GM18868 (cell line): ENCODE data around the gene AIRE.

Source experiments
- ATAC-seq: cut with Tn5 transposase; IDR thresholded peaks from one replicate; pipeline ENCODE4 v1.9.1; 2021; ENCODE audit warnings: mild to moderate bottlenecking, moderate library complexity; ENCODE audit not compliant: unreplicated experiment

AIRE gene

DNA sequence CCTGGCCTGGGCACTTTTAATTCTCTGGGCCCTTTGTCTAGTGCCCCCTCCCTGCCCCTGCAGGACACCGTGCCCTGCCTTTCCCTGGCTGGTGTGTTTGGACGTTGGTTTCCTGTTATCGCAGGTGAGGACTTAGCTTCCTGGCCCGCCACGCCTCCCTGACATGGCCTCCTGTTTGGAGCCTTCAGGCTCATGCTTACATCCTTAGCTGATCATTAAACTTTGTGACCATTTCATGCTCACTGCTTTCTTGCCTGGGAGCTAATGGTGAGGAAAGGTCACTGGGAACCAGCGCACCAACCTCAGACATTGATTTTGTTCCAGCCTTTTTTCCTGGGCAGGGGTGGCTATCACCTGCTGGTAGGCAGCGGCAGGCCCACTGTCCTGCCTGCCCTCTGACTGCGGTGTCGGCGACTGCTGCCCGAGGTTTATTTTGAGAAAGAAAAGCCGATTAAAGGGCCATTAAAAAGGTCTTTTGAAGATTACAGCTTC lies 17.9 kb downstream of the AIRE start:
- no peak for ATAC-seq

DNA sequence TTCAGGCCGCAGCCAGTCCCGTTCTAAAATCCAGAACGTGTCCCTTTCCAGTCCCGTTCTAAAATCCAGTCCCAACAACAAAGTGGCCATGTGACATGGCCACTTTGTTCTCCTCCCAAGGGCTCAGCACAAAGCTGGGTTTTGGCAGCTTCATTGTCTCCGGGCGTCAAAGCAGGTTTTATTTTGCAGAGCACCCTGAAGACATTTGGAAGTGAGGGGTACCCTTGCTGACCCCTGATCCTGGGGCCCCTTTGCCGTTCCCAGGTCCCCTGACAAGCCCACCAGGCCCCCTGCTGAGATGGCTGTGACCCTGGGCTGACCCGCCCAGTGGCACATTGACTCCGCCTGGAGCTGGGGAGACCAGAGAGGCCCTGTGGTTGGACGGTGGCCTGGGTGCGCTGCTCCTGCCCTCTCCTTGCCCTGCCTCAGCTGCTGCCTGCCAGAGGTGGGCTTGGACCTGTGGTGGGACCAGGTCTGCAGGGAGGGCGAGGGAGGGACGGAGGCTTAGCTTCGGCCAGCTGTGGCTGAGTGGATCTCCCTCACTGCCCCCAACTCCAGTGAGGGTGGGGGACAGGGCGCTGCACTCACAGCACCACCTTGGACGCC lies 18.4 kb downstream of the AIRE start:
- no peak for ATAC-seq

DNA sequence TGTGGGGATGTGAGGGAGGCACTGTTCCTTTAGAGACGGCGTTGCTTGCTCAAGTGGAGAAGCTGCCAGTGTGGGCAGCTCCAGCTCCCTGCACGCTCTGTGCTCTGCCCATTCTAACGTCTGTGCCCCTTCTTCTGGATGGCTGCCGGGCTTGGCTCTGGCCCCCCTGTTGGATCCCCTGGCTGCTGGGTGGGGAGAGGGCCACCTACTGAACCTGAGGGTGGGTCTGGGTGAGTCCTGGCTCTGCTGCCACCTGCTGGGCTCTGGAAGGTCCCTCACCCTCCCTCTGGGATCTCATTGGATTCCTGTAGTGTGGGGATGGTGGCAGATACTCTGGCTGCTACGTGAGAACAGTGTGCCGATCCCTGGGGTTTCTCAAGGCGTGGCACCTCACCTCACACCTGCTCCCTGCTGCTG lies 19.2 kb downstream of the AIRE start:
- no peak for ATAC-seq

DNA sequence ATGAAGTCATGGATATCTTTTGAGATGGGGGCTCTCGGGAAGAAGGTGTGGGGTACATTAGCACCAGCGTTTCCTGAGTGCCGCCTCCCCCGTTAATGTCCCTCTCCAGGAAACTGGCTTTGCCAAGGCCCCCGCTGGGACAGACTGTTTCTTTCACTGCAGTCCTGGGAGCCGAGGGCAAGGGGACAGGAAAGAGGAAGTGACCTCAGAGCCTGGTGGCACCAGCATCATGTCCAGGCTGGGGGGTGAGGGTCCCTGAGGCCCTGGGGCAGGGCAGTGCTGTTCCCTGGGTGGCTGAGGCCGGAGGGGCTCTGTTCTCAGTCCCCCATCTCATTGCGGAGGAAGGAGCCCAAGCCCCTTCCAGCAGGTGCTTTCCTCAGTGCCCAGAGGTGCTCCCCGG lies 20.0 kb downstream of the AIRE start:
- no peak for ATAC-seq

DNA sequence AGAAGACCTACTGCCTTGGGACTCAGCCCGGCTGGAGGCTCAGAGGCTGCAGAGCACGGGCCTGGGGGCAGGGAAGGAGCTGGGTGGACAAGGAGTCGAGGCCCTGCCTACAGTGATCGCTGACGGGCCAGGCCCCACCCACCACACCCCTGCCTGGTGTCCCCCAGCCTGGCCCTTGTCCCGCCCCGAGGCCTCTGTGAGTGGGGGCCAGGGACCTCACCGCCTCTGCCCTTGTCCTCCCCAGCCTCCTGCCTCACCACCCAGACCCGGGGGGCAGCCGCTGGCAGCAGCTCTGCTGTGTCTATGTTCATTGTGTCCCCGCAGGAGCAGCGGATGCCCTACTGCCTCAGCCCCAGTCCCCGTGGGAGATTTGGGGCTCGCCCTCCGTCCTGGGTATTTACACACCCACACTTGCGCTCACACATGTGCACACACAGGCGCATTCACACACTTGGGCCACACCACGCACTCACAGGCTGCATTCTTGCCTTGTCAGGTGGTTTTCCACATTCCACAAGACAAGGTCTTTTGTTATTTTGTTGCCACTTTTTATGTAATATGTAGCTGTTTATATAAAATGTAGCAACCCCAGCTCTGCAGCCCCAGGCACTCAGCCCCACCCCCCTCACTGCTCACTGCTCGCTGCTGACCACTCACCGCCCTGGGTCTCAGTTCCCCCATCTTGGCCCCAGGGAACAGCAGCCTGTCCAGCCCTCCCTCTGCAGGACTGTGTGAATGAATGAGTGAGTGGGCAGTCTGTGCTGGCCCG lies 21.4 kb downstream of the AIRE start:
- no peak for ATAC-seq

DNA sequence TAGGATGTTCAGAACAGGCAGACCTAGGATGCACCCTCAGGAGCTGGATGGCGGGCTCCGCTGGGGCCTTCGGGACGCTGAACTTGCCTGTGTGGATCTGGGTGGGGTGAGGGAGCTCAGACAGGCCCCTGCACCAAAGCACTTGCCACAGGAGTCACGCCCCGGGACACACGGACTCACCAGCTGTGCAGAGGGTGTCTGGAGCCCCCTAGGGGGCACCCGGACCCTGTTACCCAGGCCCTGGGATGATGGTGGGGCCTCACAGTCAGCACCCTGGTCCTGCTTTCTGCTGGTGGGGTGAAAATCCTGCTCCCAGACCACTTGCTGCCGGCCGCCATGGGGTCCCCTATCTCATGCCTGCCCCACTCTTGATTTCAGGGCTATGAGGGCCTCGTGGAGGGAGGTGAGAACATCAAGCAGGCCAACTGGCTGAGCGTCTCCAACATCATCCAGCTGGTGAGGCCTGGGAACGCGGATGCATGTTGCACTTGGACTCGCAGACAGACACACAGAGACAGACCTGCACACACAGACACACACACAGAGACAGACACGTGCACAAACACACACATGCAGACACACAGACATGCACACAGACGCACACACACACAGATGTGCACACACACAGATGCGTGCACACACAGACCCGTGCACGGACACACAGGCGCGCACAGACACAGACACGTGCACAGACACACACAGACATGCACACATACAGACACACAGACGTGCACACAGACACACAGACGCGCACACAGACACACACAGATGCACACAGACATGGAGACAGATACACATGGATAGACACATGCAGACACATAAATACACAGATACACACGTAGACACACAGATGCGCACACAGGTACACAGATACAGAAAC lies 25.2 kb downstream of the AIRE start:
- no peak for ATAC-seq

DNA sequence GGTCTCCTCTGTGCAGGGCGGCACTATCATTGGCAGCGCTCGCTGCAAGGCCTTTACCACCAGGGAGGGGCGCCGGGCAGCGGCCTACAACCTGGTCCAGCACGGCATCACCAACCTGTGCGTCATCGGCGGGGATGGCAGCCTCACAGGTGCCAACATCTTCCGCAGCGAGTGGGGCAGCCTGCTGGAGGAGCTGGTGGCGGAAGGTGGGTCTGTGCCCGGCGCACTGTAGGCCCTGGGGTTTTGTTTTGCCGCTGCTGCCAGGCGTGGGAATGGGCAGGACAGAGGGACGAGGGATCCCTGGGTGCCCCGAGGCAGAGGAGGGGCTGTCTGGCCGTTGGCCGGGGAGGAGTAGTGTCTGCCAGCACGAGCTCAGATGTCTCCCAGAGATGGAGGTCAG lies 26.4 kb downstream of the AIRE start:
- no peak for ATAC-seq

DNA sequence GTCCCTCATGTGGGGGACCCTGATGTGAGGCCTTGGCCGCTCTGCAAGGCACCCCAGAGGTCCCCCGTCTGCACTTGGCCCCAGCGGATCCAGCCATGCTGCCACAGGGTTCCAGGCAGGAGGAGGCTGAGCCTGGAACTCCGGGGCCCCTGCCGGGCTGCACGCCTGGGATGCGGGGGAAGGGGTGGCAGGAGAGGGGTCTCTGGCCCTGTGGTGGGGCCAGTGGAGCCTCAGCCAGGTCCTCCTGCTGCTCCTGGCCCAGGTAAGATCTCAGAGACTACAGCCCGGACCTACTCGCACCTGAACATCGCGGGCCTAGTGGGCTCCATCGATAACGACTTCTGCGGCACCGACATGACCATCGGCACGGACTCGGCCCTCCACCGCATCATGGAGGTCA lies 27.0 kb downstream of the AIRE start:
- ATAC-seq, result no peak

DNA sequence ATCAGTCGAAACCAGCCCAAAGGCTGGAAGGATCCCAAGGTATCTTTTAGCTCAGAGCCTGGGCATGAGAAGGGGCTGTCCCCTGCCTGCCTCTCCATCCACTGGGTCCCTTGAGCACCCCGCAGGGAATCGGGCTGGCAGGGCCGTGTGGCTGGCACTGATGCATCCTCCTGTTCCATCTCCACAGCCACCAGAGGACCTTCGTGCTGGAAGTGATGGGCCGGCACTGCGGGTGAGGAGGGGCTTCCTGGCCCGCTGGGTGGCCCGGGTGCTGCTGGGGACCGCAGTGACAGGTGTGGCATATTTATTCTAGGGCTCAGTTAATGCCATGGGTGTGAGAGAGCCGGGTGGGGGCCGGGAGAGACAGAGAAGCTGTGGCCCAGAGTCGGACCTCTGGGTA lies 27.8 kb downstream of the AIRE start:
- no peak for ATAC-seq

DNA sequence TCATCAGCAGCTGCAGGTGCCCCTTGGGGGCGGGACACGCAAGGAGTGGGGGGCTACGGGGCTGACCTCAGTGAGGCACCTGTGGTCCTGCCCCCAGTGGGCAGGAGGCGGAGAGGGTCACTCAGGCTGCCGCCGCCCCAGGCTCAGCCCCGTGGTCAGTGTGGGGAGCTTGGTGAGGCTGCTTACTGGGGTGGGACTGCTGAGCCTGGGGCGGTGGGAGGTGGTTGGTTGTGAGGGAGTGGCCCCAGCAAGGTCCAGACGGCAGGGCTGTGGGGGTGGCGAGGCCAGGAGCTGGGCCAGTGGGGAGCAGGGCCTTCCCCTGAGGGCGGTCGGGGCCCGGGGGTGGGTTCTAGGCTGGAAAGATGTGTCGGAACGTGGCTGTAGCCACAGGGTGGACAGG lies 28.5 kb downstream of the AIRE start:
- ATAC-seq, result no peak

DNA sequence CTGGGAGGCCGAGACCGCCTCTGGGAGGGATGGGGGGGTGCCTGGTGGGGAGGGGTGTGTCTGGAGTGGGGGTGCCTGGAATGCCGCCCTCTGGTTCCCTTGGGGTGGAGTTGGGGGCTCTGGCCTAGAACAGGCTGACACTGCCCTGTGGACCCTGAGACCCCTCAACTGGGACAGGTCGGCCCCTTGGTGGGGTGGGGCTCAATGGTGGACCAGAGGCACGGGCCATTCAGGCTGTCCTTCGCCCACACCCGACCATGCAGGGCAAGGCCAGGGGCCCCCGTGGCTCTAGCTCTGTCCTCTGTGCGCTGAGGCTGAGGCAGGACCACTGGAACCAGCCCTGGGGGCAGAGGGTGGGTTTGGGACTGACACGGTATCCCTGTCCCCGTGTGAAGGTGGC lies 28.9 kb downstream of the AIRE start:
- no peak for ATAC-seq

DNA sequence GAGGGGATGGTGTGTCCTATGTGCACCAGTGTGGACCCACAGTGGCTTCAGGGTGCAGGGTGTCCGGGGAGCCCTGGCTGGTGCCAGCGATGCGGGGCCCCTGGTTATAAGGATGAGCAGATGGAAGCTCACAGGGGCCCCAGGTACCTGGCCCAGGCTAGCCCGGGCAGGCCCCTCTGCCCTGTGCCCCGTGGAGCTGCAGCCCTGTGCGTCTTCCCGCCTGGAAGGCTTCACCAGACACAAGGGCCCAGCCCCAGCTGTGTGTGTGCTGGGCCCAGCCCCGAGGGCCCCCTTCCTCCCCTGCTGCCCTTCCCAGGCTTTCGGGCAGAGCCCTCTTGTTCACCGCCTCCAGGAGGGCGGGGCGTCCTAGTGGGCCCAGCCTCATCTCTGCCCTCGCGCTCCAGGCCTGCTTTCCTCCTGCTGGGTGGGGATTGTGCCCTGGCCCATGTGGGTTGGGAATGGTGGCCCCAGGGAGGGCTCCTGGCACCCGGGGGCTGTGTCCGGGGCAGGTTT lies 30.1 kb downstream of the AIRE start:
- ATAC-seq, result no peak

DNA sequence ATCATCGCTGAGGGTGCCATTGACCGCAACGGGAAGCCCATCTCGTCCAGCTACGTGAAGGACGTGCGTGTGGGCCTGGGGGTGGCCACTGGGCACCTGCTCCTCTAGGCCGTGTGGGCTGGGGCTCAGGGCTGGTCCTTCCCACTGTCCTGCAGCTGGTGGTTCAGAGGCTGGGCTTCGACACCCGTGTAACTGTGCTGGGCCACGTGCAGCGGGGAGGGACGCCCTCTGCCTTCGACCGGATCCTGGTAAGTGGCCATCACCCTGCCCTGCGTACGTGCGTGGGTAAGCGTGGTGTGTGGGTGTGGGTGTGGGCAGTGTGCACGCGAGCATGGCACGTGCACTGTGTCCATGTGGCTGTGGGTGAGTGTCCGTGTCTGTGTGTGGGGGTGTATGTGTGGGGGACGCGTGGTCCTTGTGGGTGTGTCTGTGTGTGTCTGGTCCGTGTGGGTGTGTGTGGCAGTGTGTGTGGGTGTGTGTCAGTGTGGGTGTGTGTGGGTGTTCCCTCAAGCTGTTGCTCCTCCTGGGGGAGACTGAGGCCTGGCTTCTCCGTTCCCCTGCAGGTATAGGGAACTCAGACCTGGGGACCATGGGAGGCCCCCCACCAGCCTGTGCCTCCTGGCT lies 30.7 kb downstream of the AIRE start:
- ATAC-seq, result no peak

DNA sequence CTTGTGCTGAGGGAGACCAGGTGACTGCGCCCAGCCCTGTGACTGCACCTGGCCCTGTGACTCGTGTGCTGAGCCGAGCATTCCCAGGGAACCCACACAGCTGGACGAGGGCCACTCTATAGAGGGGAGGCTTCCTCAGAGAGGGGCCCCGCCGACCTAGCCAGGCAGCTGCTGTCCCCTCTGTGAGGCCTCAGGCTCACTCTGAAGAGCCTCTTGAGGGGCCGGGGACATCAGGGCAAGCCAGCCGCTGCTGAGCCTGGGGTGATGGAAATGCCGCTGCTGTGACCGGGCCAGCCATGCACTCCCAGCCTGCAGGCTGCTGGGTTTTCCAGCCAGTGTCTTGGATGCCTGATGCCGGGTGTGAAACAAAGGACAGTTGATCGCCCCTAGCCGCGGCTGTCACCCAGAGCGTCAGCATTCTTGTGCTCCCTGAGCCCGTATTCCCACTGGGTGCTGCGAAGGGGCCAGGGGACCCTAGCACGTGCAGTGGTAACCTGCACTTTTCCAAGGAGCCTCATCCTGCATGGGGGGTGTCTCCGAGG lies 31.6 kb downstream of the AIRE start:
- ATAC-seq, result no peak

DNA sequence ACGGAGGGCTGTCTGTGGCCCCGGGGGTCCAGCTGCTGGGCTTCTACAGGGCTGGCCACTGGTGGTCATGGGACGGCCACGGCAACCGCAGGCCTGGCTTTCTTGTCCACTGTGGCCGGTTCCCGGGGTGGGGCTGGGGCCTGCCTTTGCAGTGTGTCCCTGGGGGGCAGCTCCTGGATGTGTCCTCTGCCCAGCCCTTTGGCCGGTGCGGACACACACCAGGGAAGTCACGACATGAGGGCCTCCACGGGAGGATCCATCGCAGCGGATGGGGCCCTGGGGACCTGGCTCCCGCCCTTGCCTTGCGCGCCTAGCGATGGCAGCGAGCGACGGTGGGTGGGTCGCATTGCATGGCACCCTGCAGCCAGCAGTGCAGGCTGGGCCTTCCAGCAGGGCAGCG lies 32.2 kb downstream of the AIRE start:
- no peak for ATAC-seq

DNA sequence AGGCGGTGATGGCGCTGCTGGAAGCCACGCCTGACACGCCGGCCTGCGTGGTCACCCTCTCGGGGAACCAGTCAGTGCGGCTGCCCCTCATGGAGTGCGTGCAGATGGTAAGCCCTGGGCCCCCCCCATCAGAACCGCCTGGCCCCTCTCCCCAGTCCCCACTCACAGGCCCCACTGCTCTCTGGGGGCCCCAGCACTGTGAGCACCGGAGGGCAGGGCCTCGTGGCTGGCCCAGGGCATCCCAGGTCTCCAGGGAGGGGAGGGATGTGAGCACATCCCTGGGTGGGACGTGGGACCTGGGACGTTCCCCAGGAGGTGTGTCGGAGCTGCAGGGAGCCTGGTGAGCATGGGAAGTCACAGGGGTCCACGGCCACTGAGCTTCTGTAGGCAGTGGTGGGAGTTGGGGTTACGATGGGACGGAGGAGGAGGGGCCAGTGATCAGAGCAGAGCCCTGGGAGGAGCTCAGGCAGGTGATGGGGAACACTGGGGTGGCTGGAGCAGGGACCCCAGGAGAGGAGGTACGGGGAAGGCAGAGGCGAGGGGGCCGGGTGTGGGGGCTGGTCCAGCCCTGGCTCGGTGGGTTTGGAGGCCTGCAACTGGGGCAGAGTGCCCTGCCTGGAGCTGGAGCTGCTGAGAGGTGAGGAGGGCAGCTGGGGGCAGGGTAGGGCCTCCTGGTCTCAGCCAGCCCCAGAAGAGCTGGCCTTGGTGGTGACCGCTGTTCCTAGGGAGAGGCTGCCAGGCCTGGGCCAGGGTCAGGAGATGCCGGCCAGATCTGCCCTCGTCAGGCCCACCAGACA lies 33.0 kb downstream of the AIRE start:
- ATAC-seq, result no peak

DNA sequence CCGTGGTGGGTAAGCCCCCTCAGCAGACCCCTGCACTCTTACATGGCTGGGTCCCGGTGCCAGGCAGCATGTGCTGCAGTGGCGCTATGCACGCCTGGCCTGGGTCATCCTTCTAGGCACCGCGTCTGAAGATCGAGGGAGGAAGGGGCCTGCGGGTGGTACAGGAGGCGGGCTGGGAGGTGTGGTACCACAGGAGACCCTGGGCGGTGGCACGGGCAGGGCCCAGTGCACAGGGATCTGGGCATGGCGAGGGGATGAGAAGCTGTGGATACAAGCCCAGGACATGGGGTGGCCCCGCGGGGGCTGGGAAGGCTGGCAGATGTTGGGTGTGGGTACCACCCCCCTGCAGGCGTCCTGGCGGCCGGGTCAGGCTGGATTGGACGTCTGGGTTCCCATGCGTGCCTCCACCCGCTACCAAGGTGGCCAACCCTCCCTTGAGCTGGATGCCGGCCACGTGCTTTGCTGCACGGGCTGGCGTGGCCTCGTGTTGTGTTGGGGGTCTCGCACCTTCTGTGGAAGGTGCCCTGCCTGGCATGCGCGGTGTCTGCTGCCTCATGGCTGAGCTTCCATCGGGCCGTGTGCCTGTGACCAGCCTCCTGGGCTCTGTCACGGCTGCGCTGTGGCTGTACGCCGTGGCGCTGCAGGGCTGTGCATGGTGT lies 33.9 kb downstream of the AIRE start:
- ATAC-seq, result no peak

DNA sequence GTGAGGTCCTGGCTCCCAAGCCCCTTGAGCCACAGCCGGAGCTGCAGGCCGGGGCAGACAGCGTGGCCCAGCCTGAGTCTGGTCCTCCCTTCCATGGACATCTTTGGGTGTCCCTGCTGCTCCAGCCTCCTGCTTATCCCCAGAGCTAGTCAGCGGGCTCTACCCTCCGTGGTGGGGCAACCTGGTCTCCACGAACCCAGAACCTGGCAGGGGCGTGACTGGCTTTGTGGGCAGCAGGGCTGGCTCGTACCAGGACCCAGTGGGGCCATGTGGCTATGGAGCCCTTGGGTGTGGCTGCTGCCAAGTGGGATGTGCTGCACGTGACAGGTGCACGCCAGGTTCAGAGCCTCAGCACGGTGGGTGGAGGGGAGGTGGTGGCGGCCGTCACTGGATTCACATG lies 35.2 kb downstream of the AIRE start:
- ATAC-seq, result no peak

DNA sequence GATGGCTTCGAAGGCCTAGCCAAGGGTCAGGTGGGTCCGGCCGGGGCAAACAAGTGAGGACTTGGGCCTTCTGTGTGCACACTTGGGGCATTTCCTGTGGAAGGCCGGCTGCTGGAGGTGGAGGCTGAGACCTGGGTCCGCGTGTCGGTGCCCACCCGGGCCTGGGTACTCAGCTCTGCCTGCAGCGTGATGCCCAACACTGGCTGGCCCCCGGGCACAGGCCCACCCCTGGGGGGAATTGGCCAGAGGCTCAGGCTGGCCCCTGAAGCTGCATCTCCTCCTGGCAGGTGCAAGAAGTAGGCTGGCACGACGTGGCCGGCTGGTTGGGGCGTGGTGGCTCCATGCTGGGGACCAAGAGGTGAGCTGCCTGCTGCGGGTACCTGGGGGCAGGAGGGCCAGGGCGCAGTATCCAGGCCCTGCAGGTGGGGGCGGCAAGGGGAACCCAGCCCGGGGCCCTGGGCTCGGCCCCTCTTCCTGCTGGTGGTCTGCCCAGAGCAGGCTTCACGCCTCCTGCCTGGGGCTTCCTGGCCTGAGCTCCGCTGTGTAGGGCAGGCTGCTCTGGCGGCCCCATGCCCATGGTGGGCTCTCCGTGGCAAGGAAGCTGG lies 36.3 kb downstream of the AIRE start:
- ATAC-seq, result no peak
